MM.1S (cell line): Measurements from ENCODE around the gene ZNF502.

ENCODE experiments used
- DNase-seq: peaks from one replicate; pipeline ENCODE4 v3.0.0-alpha.2; 2015
- H2AFZ ChIP-seq: fragments of 300-600 bp; sonication (generic); 2 replicates; pipeline ENCODE4 v1.6.0; 2016; ENCODE audit warnings: antibody characterized with exemption, low read length
- H3F3A ChIP-seq: fragments of 300-600 bp; sonication (generic); 2 replicates; pipeline ENCODE4 v1.6.1; 2016; ENCODE audit warnings: mild to moderate bottlenecking, antibody characterized with exemption, low read length, moderate library complexity, mixed read lengths; ENCODE audit not compliant: insufficient read depth
- H3K27ac ChIP-seq: fragments of 300-600 bp; sonication (generic); 2 replicates; pipeline ENCODE4 v1.5.1; 2016; ENCODE audit warnings: mild to moderate bottlenecking, low read length
- H3K27me3 ChIP-seq: fragments of 300-600 bp; sonication (generic); replicated peaks from 2 replicates; pipeline ENCODE4 v1.6.0; 2016; ENCODE audit warnings: low read length; ENCODE audit not compliant: insufficient read depth
- H3K36me3 ChIP-seq: fragments of 300-600 bp; sonication (generic); replicated peaks from 2 replicates; pipeline ENCODE4 v1.6.1; 2016; ENCODE audit warnings: mild to moderate bottlenecking, low read length, mixed read lengths; ENCODE audit not compliant: insufficient read depth
- H3K4me1 ChIP-seq: fragments of 300-600 bp; sonication (generic); 2 replicates; pipeline ENCODE4 v1.6.1; 2016; ENCODE audit warnings: low read length, mixed read lengths
- H3K4me2 ChIP-seq: fragments of 300-600 bp; sonication (generic); 2 replicates; pipeline ENCODE4 v1.6.0; 2016; ENCODE audit warnings: low read depth, low read length
- H3K4me3 ChIP-seq: fragments of 300-600 bp; sonication (generic); 2 replicates; pipeline ENCODE4 v1.5.1; 2016; ENCODE audit warnings: low read length, mixed read lengths
- H3K79me2 ChIP-seq: fragments of 300-600 bp; sonication (generic); 2 replicates; pipeline ENCODE4 v1.6.1; 2016; ENCODE audit warnings: mixed run types, low read length, mixed read lengths
- H3K9ac ChIP-seq: fragments of 300-600 bp; sonication (generic); 2 replicates; pipeline ENCODE4 v1.6.1; 2016; ENCODE audit warnings: low read length, mixed read lengths
- H3K9me2 ChIP-seq: fragments of 300-600 bp; sonication (generic); replicated peaks from 2 replicates; pipeline ENCODE4 v1.6.1; 2016; ENCODE audit warnings: mild to moderate bottlenecking, low read length, mixed read lengths; ENCODE audit not compliant: insufficient read depth
- H3K9me3 ChIP-seq: fragments of 300-600 bp; sonication (generic); replicated peaks from 2 replicates; pipeline ENCODE4 v1.6.1; 2016; ENCODE audit warnings: mild to moderate bottlenecking, low read length, mixed read lengths; ENCODE audit not compliant: insufficient read depth
- H4K20me1 ChIP-seq: fragments of 300-600 bp; sonication (generic); 2 replicates; pipeline ENCODE4 v1.6.1; 2016; ENCODE audit warnings: mild to moderate bottlenecking, low read length, moderate library complexity, mixed read lengths; ENCODE audit not compliant: insufficient read depth
- CTCF ChIP-seq: fragments of 300-600 bp; sonication (generic); IDR thresholded peaks from 2 replicates; pipeline ENCODE4 v1.5.1; 2016; ENCODE audit warnings: antibody characterized with exemption, low read length, mixed read lengths
- EZH2 ChIP-seq: fragments of 300-600 bp; sonication (generic); optimal IDR thresholded peaks from 2 replicates; pipeline ENCODE3; 2017; ENCODE audit warnings: low read depth, mild to moderate bottlenecking, antibody characterized with exemption, low read length, mixed read lengths
- EZH2phosphoT487 ChIP-seq: fragments of 300-600 bp; sonication (generic); IDR thresholded peaks from 2 replicates; pipeline ENCODE4 v1.6.1; 2018; ENCODE audit warnings: antibody characterized with exemption, low read length

The ZNF502 gene

GRCh38 chr3:44761424-44762169 lies 49.1 kb downstream of the ZNF502 start, which contains the start of the genes KIAA1143 and KIF15:
KIAA1143 (minus strand) TSS chr3:44761619; CDS start chr3:44761602, 17 bp downstream.
KIF15 (plus strand) TSS chr3:44761794; CDS start chr3:44761866, 72 bp downstream.
- Histone ChIP-seq H3K27me3 (no peaks in the 10 kb centered on the region), H4K20me1 (no peaks in the 10 kb centered on the region), H2AFZ (peak within 1 kb of the TSS; percentile 94), H3K4me1 (0 out of 2 replicates have a peak, but pooled peaks cover 6% of the 10 kb centered on the region), H3K4me2 (peak within 1 kb of the TSS; percentile 85), H3K9me2 (no peaks in the 10 kb centered on the region), H3K27ac (peak within 1 kb of the TSS; percentile 52; the same call in 1 of the 2 replicates), H3K36me3 (no peaks in the 10 kb centered on the region), H3F3A (no peaks in the 10 kb centered on the region), H3K9me3 (no peaks in the 10 kb centered on the region), H3K79me2 (peaks cover 89% of the 10 kb centered on the region), H3K4me3 (peak within 1 kb of the TSS; percentile 99), H3K9ac (peak within 1 kb of the TSS; percentile 91)
- peak; percentile 97 for DNase-seq
- TF ChIP-seq EZH2 (no peak), CTCF (no peak), EZH2phosphoT487 (no peak)

GRCh38 chr3:44762170-44762677 lies 49.8 kb downstream of the ZNF502 start:
- H2AFZ ChIP-seq, result peak overlapping the region; percentile 85
- H3K9me2 ChIP-seq, result no peaks in the 10 kb centered on the region
- H3K9me3 ChIP-seq, result no peaks in the 10 kb centered on the region
- no peaks in the 10 kb centered on the region for H3F3A ChIP-seq
- peak overlapping the region; percentile 91 for H3K9ac ChIP-seq
- H4K20me1 ChIP-seq, result no peaks in the 10 kb centered on the region
- H3K4me1 ChIP-seq, result 0 out of 2 replicates have a peak, but pooled peaks cover 6% of the 10 kb centered on the region
- no peaks in the 10 kb centered on the region for H3K36me3 ChIP-seq
- TF ChIP-seq CTCF (no peak), EZH2 (no peak), EZH2phosphoT487 (no peak)
- peak overlapping the region; percentile 52; the same call in 1 of the 2 replicates for H3K27ac ChIP-seq
- H3K79me2 ChIP-seq, result peaks cover 87% of the 10 kb centered on the region
- peak overlapping the region; percentile 65 for H3K4me2 ChIP-seq
- H3K4me3 ChIP-seq, result peak overlapping the region; percentile 99
- no peaks in the 10 kb centered on the region for H3K27me3 ChIP-seq
- peak; percentile 7 for DNase-seq

- Histone ChIP-seq H3K27ac (no peak overlapping the region), H3K9me3 (no peaks in the 10 kb centered on the region), H3K4me3 (peak overlapping the region; percentile 99), H3K9me2 (no peaks in the 10 kb centered on the region), H4K20me1 (no peaks in the 10 kb centered on the region), H3K9ac (peak overlapping the region; percentile 91; the same call in 1 of the 2 replicates), H3K27me3 (no peaks in the 10 kb centered on the region), H3K4me2 (peak overlapping the region; percentile 65), H3K79me2 (peaks cover 84% of the 10 kb centered on the region), H3K36me3 (no peaks in the 10 kb centered on the region), H3F3A (no peaks in the 10 kb centered on the region), H3K4me1 (0 out of 2 replicates have a peak, but pooled peaks cover 6% of the 10 kb centered on the region), H2AFZ (peak overlapping the region; percentile 85; the same call in 1 of the 2 replicates)
- no peak for TF ChIP-seq CTCF
- TF ChIP-seq EZH2, result no peak
- no peak for TF ChIP-seq EZH2phosphoT487
- no peak for DNase-seq
These were observed 50.2 kb downstream of the ZNF502 start for GRCh38 chr3:44762690-44763089.
